ENCODE data around the gene KCNAB1. TPM values are rescaled to one million over a fixed set of nuclear protein-coding genes. Genes with fewer than 3 reads are reported as not detected.
"Not testable (repeated sequence)": the region's sequence is repeated elsewhere in the genome, so short reads cannot be mapped to it uniquely, and the experiment has no call there.

The KCNAB1 gene
- polyA plus RNA-seq, 10 donors, result 4.2 to 7.1 (median 5.2) TPM

DNA sequence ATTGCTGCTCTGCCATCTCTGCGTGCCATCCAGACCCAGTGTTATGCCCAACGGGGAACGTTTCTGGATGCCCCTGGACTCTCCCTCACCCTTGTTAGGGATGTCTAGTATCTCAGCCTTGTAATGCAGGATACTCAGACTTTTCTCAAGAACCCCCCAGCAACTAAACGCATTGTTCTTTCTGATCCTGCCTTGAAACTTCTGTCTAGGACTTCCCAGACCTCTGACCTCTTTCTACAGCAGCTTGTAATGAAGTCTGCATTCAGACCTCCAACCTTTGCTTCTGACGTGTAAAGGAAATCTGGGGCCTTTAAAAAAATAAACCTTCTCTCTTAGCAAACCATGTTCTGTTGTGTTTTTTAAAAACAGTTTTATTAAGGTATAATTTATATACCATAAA is 139.5 kb downstream of the KCNAB1 start:
- DNase-seq, result no peak

DNA sequence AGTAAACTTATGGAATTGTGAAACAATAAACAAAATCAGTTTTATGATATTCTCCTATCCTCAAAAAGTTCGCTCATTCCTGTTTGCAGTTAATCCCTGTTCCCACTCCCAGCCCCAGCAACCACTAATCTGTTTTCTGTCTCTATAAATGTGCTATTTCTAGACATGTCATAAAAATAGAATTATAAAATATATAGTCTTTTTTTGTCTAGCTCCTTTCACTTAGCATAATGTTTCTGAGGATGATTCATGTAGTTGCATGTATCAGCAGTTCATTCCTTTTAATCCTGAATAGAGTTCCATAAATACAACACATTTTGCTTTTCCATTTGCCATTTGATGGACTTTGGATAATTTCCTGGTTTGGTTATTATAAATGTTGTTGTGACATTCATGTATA is 140.0 kb downstream of the KCNAB1 start:
- DNase-seq, result no peak

DNA sequence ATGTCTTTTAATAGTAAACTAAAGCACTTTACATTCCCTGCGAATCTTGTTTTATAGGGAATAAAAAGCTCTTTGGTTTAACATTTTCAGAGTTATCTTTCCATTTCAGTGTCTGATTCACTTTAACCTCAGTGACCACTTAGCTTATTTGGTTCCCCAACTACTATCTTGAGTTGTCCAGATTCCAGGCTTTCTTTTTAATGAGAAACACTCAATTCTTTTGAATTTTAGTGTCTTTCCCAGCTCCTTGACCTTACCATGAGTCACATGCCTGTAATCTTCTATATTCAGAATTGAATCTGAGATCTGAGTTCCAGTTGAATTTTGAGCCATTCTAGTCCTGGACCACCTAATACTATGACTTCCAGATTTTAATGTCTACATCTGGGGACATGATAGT is 144.4 kb downstream of the KCNAB1 start:
- no peak for DNase-seq

DNA sequence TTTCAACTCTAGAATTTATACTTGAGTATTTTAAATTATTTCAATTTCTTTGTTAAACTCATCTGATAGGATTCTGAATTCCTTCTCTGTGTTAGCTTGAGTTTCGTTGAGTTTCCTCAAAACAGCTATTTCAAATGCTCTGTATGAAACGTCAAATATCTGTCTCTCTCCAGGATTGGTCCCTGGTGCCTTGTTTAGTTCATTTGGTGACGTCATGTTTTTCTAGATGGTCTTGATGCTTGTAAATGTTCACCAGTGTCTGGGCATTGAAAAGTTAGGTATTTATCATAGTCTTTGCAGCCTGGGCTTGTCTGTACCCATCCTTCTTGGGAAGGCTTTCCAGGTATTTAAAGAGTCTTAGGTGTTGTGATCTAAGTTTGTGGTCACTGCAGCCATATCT is 151.1 kb downstream of the KCNAB1 start:
- no peak for DNase-seq

DNA sequence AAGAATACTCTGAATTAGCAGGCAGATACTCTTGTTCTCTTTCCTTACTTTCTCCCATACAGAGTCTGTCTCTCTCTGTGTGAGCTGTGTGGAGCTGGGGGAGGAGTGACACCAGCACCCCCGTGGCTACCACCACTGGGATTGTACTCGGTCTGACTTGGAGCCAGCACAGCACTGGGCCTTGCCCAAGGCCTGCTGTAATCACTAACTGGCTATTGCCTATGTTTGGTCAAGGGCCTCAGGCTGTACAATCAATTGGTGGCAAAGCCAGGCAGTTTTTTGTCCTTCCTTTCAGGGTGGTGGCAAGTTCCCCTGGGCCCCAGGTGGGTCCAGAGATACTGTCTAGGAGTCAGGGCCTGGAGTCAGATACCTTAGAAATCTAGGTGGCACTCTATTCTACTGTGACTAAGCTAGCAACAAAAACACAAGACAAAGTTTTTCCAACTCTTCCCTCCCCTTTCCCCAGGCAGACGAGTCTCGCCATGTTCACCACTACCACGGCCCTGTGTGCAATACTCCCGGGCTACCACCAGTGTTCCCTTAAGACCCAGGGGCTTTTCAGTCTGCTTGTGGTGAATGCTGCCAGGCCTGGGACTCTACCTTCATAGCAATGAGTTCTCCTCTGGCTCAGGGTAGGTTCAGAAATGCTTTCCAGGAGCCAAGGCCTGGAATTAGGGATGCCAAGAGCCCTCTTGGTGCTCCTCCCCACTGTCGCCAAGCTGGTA is 151.8 kb downstream of the KCNAB1 start:
- DNase-seq, result no peak

DNA sequence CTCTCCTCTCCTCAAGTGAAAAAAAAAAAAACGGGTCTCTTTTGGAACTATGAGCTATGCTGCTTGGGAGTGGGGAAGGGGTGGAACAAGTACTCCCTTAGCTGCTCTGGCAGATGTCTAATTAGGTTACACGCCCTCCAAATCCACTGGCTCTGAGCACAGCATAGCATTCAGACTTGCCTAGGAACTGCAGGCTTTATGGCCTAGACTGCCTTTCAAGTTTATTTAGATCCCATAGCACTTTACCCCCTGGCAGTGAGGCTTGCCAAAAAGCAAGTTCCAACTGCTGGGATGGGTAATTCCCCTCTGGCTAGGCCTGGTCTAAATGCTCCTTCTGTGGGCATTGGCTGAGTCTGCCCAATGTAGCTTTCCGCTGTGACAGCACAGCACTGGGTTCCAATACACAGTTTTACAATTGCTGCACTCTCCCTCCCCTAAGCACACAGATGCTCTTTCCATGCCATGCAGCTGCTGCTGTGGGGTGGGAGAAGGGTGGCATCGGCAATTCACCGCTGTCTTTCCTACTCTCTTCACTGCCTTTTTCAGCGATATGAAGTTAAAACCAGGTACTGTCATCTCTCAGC is 152.8 kb downstream of the KCNAB1 start:
- DNase-seq, result peak; percentile 11 to 48 (median 12)

DNA sequence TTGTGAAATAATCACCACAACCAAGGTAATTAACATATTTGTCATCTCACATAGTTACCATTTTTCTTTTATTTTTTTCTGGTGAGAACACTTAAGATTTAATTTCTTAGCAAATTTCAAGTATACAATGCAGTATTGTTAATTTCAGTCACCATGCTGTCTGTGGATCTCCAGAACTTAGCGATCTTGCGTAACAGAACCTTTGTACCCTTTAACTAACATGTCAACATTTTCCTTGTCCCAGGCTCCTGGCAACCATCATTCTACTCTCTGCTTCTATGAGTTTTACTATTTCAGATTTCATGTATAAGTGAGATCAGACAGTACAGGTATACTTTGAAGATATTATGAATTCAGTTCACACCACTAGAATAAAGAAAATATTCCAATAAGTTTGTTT is 154.4 kb downstream of the KCNAB1 start:
- no peak for DNase-seq

DNA sequence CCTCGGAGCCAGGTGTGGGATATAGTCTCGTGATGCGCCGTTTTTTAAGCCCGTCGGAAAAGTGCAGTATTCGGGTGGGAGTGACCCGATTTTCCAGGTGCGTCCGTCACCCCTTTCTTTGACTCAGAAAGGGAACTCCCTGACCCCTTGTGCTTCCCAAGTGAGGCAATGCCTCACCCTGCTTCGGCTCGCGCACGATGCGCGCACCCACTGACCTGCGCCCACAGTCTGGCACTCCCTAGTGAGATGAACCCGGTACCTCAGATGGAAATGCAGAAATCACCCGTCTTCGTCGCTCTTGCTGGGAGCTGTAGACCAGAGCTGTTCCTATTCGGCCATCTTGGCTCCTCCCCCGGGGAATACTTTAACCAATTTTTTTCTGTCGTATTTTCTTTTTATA is 164.3 kb downstream of the KCNAB1 start:
- not testable (repeated sequence) for DNase-seq

DNA sequence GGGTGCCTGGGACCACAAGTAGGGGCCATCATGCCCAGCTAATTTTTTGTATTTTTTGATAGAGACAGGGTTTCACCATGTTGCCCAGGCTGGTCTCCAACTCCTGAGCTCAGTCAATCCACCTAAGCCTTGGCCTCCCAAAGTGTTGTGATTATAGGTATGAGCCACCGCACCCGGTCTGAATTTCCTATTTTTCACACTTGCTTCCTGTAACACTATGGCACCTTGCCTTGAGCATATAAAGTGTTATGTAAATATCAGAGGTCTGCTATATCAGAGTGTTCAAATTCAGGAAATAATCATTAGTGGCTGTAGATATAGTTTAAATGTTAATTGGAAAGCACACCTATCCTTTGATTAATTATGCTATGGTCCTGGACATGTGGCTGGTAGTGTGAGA is 165.2 kb downstream of the KCNAB1 start:
- DNase-seq, result no peak

DNA sequence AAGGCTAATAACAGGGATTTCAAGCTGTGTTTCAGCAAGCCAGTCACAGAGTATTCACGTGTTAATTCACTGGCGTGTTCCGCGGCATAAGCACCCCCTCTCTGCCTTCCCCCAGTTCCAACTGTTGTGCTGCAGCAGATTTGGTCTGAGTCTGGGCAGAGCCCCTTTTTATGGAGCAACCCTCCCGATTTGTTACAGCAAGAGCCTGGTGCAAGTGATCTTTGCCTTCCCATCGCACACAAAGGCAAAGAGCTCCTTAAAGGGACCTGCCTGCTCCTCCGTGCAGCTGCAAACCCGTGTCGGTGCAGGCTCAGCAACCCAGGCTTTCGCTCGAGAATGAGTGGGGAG is 170.5 kb downstream of the KCNAB1 start:
- DNase-seq, result no peak

DNA sequence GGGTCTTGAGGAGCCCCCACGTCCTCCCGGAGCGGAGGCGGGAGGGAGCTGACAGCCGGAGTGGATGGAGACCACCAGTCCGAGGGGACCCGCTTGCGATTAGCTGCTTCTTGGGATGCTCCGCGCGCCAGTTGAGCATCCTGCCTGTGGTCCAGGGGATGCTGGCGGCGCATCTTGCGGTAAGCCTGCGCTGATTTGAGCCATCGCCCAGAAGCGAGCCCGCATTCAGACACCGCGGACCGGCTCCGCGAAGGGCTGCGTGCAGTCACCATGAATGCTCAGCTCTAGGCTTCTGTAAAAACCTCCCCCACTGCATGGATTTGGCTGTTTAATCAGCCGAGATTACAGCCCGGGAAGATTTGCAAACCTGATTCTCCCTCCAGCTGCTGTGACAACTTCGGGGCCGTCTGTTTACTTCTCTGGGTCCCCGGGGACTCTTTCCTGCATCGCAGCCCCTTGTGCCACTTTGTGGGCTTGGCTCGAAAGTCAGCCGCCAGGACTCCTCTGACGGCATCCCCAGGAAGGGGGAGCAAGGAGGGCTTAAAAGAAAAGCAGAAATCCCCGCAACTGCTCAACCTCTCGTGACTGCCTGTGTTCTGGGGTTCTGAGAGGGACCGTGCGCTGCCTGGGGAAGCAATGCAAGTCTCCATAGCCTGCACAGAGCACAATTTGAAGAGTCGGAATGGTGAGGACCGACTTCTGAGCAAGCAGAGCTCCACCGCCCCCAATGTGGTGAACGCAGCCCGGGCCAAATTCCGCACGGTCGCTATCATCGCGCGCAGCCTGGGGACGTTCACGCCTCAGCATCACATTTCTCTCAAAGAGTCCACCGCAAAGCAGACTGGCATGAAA is 171.1 kb downstream of the KCNAB1 start:
- DNase-seq, result peak in 1 of 3 donors; percentile 56

DNA sequence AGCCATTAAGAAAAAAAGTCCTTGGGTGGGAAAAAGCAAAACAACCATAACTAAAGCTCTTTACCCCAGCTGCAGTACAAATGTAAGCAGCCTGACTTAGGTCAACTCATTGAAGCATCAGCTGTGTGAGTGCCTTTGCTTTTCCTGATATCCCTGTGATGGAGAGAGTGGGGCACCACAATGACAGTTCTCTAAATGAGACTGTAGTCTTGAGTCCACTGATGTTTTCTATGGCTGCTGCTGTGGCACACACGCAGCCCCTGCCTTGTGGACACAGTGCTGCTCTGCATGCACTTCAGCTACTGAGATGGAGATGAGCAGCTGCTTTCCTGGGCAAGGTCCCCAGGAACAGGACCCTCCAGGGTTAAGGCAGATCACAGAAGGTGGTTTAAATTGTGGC is 173.2 kb downstream of the KCNAB1 start:
- DNase-seq, result no peak

DNA sequence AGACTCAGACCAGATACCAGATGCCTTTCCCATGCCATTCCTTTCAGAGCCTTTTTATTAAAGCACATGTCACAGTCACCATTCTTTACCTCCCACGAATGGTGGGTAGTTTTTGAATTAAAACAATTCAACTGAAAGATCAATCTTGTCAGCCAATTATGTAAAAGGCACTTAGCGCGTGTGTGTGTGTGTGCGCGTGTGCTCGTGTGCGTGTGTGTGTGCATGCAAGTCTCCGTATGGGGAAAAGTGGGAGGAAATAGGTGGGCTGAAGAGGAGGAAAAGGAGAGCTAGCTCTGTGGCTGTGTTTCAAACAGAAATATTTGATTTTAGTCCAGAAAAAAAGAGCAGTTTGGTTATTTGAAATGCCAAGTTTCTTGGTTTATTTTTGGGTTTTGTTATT is 177.2 kb downstream of the KCNAB1 start:
- no peak for DNase-seq

DNA sequence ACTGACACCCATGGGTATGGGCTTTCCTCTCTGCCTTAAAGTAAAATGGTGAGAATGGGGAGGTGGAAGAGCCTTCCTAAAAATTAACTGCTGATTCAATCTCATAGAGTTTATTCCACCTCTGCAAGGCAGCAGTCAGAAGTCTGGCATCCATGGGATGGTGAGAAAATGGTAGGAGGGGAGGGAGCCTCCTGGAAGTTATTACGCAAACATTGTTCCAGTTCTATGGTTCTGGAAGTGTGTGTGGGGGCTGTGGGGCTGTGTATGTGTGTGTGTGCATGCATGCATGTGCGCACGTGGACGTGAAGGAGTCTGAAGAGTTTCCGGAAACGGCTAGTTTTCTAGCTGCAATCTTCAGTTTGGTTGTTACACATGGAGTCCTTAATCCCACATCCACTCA is 177.6 kb downstream of the KCNAB1 start:
- no peak for DNase-seq

DNA sequence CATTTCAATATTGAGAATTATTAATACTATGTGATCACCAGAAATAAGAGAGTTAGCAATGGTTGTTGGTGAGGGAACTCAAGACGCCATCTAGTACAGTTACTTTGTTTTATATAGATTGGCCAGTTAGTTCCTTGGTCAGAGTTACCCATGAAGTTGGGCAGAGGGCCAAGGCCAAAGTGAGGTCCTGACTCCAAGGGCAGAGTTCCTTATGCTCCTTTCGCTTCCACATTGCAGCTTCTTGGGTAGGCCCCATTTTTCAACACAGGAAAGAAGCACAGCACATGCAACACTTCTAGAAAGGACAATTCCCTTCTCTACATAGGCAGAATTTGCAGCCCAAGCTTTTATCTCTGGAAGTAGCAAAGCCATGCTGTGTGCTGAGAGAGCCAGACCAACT is 178.6 kb downstream of the KCNAB1 start:
- peak in 1 of 3 donors; percentile 53 for DNase-seq

DNA sequence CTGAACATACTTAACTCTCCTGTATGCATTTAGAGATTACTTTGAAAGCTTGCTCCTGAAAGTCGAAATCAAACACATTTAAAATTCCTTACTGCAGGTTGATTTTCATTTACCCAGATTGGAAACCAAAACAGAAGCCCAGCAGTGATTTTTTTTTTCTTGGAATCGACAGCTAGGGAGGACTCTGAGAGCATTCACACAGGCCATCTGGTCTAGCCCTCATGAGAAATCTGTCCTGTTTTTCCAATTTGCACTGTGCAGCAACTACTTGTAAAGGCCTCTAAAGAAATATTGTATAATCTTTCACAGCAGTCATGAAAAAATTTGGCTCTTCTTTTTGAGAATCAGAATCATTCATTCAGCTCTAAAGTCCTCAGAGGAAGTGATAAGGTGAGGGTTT is 179.2 kb downstream of the KCNAB1 start:
- DNase-seq, result peak in 1 of 3 donors; percentile 36

DNA sequence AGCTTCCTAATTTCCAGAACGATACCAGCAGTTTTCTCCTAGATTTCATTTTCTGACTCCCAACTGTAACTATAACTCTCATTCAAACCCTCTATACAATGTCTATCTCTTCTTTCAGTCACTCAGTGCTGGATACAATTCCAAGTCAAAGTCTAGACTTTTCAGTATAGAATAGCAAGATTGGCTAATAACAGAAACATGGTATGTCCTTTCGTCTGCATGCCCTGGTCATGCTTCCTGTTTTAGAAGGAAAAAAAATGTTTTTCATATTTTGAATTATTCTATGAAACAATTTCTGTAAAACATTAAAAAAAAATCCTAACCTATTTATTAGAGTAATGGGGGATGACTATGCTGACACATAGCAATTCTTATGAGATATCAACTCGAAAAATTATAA is 180.0 kb downstream of the KCNAB1 start:
- DNase-seq, result no peak

DNA sequence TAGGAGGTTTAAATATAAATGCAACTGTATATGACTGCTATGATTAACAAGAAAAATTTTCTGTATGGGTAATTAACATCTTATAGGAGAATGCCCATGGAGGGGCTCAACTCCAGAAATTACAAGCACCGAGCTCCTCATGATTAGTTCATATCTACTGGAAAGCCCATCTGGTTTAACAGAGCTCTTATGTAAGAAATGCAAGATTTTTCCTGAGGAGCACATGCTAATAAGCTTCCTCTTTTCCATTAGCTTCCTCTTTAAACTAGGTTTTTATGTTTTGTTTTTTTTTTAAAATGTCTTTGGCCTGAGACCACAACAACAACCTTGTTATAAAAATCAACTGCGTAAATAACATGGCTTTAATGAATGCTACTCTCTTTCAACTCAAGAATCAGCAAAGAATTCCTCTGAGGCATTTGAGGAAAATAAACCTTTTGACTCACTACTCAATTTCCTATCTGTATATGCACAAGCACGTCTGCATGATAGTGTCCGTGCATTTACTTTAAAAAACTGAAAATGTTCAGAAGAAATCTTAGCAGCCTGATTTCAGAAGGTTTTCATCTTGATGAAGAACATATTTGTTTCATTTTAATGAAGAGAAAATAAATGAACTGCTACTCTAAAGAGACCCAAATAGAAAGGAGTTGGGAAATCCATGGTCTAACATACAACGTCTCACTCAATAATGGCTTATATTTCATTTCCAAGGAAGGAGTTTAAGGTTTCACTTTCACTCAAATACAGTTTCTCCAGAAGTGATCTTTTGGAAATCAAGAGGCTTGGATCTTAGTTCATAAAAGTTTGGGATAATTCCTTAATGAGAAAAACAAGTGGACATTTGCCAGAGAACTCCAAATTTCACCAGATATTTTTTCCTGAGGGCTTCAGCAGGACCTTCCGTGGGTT is 180.8 kb downstream of the KCNAB1 start:
- no peak for DNase-seq

DNA sequence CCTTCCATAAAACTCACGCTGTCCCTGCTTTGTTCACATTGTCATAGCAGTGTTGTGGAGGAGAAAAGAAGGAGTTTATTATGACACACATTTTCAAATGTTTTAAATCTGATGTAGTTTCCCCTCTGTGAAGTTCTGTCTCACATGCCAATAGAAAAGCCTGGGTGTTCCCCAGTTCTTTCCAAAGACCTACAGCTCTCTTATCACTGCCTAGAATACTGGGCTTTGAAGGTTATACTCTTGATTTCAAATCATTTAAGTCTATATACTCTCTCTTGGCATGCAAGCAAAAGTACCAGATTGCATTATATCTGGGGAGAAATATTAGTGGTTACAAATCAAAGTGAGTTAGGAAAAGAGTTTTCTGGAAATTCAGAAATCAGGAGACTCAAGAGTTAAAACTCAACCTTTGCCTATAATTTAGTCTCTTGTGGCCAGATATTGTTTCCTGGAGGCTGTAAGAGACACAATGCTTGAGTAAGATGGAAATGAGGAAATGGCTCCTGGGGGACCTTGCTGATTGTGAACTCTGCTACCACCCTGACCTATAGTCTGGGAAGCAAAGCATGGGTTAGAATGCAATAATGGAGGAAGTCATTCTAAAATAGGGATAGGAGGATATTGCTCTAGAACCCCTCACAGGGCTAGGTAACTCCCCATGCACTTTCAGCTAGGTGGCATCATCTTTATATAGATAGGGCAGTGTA is 182.8 kb downstream of the KCNAB1 start:
- DNase-seq, result no peak

DNA sequence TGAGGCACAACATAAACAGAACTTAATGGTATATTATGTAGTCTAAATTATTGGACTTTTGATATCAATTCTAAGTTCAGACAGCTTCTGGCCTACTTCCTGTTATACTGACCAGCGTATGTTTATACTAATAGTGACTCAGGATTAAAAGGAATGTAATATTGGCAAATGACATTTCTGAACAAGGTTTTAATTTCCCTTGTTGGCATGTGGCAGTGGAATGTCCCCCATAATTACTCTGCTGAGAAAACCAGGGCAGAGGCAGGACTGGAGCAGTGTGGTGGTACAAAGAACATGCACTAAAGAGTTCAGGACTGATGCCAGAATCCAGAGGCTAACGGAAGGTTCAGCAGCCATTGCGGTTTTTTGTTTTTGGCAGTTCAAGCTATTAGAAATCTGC is 184.0 kb downstream of the KCNAB1 start:
- DNase-seq, result no peak

DNA sequence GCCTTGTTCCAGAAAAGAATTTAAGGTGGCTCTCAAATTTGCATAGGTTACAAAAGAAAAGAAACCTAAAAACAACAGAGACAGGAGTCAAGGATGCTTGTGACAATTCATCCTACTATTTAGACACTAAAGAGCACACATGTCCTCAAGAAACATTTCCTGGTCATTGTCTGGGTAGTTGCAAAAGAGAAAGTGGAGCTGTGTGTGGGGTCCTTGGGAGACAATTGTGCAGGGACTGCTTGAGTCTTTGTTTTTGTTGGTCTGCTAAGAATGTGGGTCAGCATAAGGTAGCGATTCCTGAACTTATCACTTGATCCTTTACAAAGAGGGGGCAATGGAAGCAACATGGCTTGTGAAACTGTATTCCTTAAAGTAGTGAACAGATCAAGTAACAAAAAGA is 185.3 kb downstream of the KCNAB1 start:
- DNase-seq, result no peak

Measured in muscle of back (tissue), 11 donors.